Stomach (tissue), 9 donors: ENCODE data around the gene DBP. TPM values are rescaled to one million over a fixed set of nuclear protein-coding genes. Genes with fewer than 3 reads are reported as not detected.

Experiments used
- DNase-seq, 2 donors: peaks; one replicate each; pipeline versions ENCODE4 v3.0.0 to v3.0.0-alpha.2; 2013 to 2019
- H3K27ac ChIP-seq, 5 donors: fragments of 200-600 bp in 4 of 5; sonication (generic) in 4 of 5; one replicate each; pipeline ENCODE4 v1.5.1; 2013 to 2019; ENCODE audit warnings: mild to moderate bottlenecking in 1 of 5, moderate library complexity in 1 of 5
- H3K27me3 ChIP-seq, 3 donors: fragments of 200-600 bp; sonication (generic); one replicate each; pipeline ENCODE4 v1.5.1; 2017 to 2019; ENCODE audit warnings: mixed run types in 1 of 3
- H3K36me3 ChIP-seq, 4 donors: fragments of 200-600 bp; sonication (generic); 1 replicate in 3 of 4; 2 replicates in 1 of 4; pipeline ENCODE4 v1.5.1; 2016 to 2019
- H3K4me1 ChIP-seq, 4 donors: fragments of 200-600 bp; sonication (generic); one replicate each; pipeline ENCODE4 v1.5.1; 2016 to 2019
- H3K4me3 ChIP-seq, 4 donors: fragments of 200-600 bp; sonication (generic) in 3 of 4; one replicate each; pipeline ENCODE4 v1.5.1; 2016 to 2019; ENCODE audit warnings: mild to moderate bottlenecking in 1 of 4
- H3K9me3 ChIP-seq, 4 donors: fragments of 200-600 bp; sonication (generic); one replicate each; pipeline ENCODE4 v1.5.1; 2016 to 2019
- CTCF ChIP-seq, 7 experiments: fragments of 450-650 bp in 4 of 7; fragments of 200-600 bp in 3 of 7; sonication (generic) in 3 of 7; IDR thresholded peaks; one replicate each; pipeline ENCODE4 v1.5.1; 2016 to 2019; ENCODE audit warnings: antibody characterized with exemption in 7 of 7, control low read depth in 2 of 7, mild to moderate bottlenecking in 1 of 7
- EP300 ChIP-seq: sonication (generic); formaldehyde crosslinking; IDR thresholded peaks from one replicate; pipeline ENCODE4 v1.6.1; 2017; ENCODE audit warnings: antibody characterized with exemption
- POLR2A ChIP-seq, 4 donors: fragments of 450-650 bp; IDR thresholded peaks; one replicate each; pipeline ENCODE4 v1.6.1; 2016; ENCODE audit warnings: antibody characterized with exemption in 4 of 4, control low read depth in 2 of 4, mild to moderate bottlenecking in 1 of 4, moderate library complexity in 1 of 4
- POLR2AphosphoS5 ChIP-seq, 3 donors: sonication (generic); formaldehyde crosslinking; IDR thresholded peaks; one replicate each; pipeline ENCODE4 v1.6.1; 2016; ENCODE audit warnings: antibody characterized with exemption in 3 of 3
- WGBS, 5 donors: extraction: QIAGEN DNeasy Blood & Tissue Kit in 3 of 5; methylation state at CpG; one replicate each; pipeline versions ENCODE4 v1.1.5 to v1.1.7; 2013 to 2018; 5-methylcytosine and 5-hydroxymethylcytosine counted together
- intact Hi-C: fragments of 100-400 bp; cut with DNase I; formaldehyde crosslinking; loops from one replicate; pipeline ENCODE4 v1.15.1; 2023; ENCODE audit warnings: low total_unique reads
- polyA plus RNA-seq, 3 donors: library from polyadenylated mRNA; stranded (reverse); fragments of 200-250 nt; gene quantifications; one replicate each; pipeline ENCODE4 v1.2.3, GENCODE V29; 2013
- total RNA-seq, 5 donors: library from RNA; depleted of rRNA; stranded (reverse); fragments of >200 nt; gene quantifications; one replicate each; pipeline versions ENCODE4 v1.1.0 to v1.2.3, GENCODE V29; 2014 to 2016
- donor health status: healthy with polysubstance abuse.
- donor health status: Bipolar disorder and iron deficiency.
- donor health status: healthy.

Gene DBP
- total and polyA plus RNA-seq, 8 donors = 4.2 to 29.0 (median 9.6) TPM; not detected in 1

- 81 to 95% (median 92%) methylated on average over 3 of the region's 3 CpGs for whole genome bisulfite sequencing, 5 donors
- intact Hi-C loops = loop anchor here (5.0 kb wide), 2 partner anchors 80 to 100 kb away; no protein-coding TSS in a partner anchor
Measured at GRCh38 chr19:48587387-48587786, 49.8 kb downstream of the DBP start.

GRCh38 chr19:48582168-48582567 lies 55.0 kb downstream of the DBP start:
- 22 to 43% (median 31%) methylated on average over 2 of the region's 2 CpGs for WGBS, 5 donors
- Histone ChIP-seq H3K4me3 (no peak overlapping the region), H3K27me3 (no peaks in the 10 kb centered on the region), H3K27ac (peak overlapping the region in 3 of 5 donors; percentile 15 to 43 (median 30)), H3K9me3 (no peaks in the 10 kb centered on the region), H3K4me1 (peaks cover 6 to 15% (median 10%) of the 10 kb centered on the region in 4 donors), H3K36me3 (no peaks in the 10 kb centered on the region)
- TF ChIP-seq EP300 (no peak), POLR2AphosphoS5 (IDR thresholded peaks at IDR 0.05) (no peak), POLR2A (IDR thresholded peaks at IDR 0.05) (no peak), CTCF (IDR thresholded peaks at IDR 0.05) (no peak)
- peak in 1 of 2 donors; percentile 54 for DNase-seq
- intact Hi-C loops = no loop called here

More at GRCh38 chr19:48587387-48587786, 49.8 kb downstream of the DBP start:
- TF ChIP-seq CTCF (IDR thresholded peaks at IDR 0.05) (no peak), EP300 (no peak), POLR2AphosphoS5 (IDR thresholded peaks at IDR 0.05) (no peak), POLR2A (IDR thresholded peaks at IDR 0.05) (no peak)
- Histone ChIP-seq H3K27me3 (no peaks in the 10 kb centered on the region), H3K9me3 (no peaks in the 10 kb centered on the region), H3K36me3 (no peaks in the 10 kb centered on the region), H3K4me3 (no peak overlapping the region), H3K27ac (no peak overlapping the region), H3K4me1 (peaks cover 13 to 24% (median 20%) of the 10 kb centered on the region in 4 donors)
- no peak for DNase-seq

Other genes with a start within 250 kb of the DBP start
- gene KDELR1, start 245.8 kb downstream of the DBP start, total RNA-seq = 100 to 1,000 TPM in 1 of 5 donors, 10 to 100 TPM in 4; 45.8 to 123 (median 67.7) TPM
- 10 to 100 TPM; 69.8 to 93.8 (median 72.0) TPM for gene KDELR1, start 245.8 kb downstream of the DBP start, polyA plus RNA-seq
- gene GRIN2D, start 243.7 kb downstream of the DBP start, total RNA-seq = 1 to 10 TPM in 1 of 5 donors, under 1 TPM in 2, not detected in 2; 0.14 to 1.8 (median 0.37) TPM
- gene GRIN2D, start 243.7 kb downstream of the DBP start, polyA plus RNA-seq = under 1 TPM in 2 of 3 donors, not detected in 1; 0.06 to 0.10 TPM
- gene GRWD1, start 191.4 kb downstream of the DBP start, total RNA-seq = 10 to 100 TPM in 4 of 5 donors, 1 to 10 TPM in 1; 5.8 to 49.4 (median 18.5) TPM
- 10 to 100 TPM in 2 of 3 donors, 1 to 10 TPM in 1; 7.6 to 13.9 (median 12.8) TPM for gene GRWD1, start 191.4 kb downstream of the DBP start, polyA plus RNA-seq
- 1 to 10 TPM in 2 of 5 donors, under 1 TPM in 1, not detected in 2; 0.92 to 4.6 (median 1.0) TPM for gene KCNJ14, start 181.8 kb downstream of the DBP start, total RNA-seq
- under 1 TPM in 2 of 3 donors, not detected in 1; 0.19 to 0.75 TPM for gene KCNJ14, start 181.8 kb downstream of the DBP start, polyA plus RNA-seq
- 100 to 1,000 TPM in 2 of 5 donors, 10 to 100 TPM in 3; 39.3 to 229 (median 75.9) TPM for gene CYTH2, start 168.0 kb downstream of the DBP start, total RNA-seq
- 10 to 100 TPM; 46.3 to 63.7 (median 48.8) TPM for gene CYTH2, start 168.0 kb downstream of the DBP start, polyA plus RNA-seq
- gene LMTK3, start 125.5 kb downstream of the DBP start, total RNA-seq = 10 to 100 TPM in 1 of 5 donors, 1 to 10 TPM in 1, under 1 TPM in 2, not detected in 1; 0.45 to 23.5 (median 1.1) TPM
- 1 to 10 TPM; 1.1 to 3.5 (median 2.8) TPM for gene LMTK3, start 125.5 kb downstream of the DBP start, polyA plus RNA-seq
- 1 to 10 TPM in 2 of 5 donors, not detected in 3; 2.6 to 3.1 TPM for gene SULT2B1, start 85.2 kb downstream of the DBP start, total RNA-seq
- 10 to 100 TPM in 1 of 3 donors, 1 to 10 TPM in 2; 2.0 to 46.8 (median 5.0) TPM for gene SULT2B1, start 85.2 kb downstream of the DBP start, polyA plus RNA-seq
- gene SPACA4, start 30.6 kb downstream of the DBP start, total RNA-seq = not detected
- not detected for gene SPACA4, start 30.6 kb downstream of the DBP start, polyA plus RNA-seq
- gene FAM83E, start 22.3 kb downstream of the DBP start, total RNA-seq = 100 to 1,000 TPM in 2 of 5 donors, 10 to 100 TPM in 3; 17.5 to 275 (median 56.0) TPM
- gene FAM83E, start 22.3 kb downstream of the DBP start, polyA plus RNA-seq = 10 to 100 TPM; 13.3 to 62.5 (median 15.4) TPM
- 1,000 to 10,000 TPM; 1,272 to 3,316 (median 1,768) TPM for gene RPL18, start 18.2 kb downstream of the DBP start, total RNA-seq
- 1,000 to 10,000 TPM; 2,771 to 3,739 (median 3,620) TPM for gene RPL18, start 18.2 kb downstream of the DBP start, polyA plus RNA-seq
- 100 to 1,000 TPM in 1 of 5 donors, 10 to 100 TPM in 4; 10.6 to 156 (median 19.2) TPM for gene SPHK2, start 17.9 kb downstream of the DBP start, total RNA-seq
- 10 to 100 TPM in 2 of 3 donors, 1 to 10 TPM in 1; 9.4 to 20.5 (median 19.9) TPM for gene SPHK2, start 17.9 kb downstream of the DBP start, polyA plus RNA-seq
- 10 to 100 TPM in 2 of 5 donors, 1 to 10 TPM in 2, not detected in 1; 1.8 to 33.0 (median 18.1) TPM for gene CA11, start 8.8 kb upstream of the DBP start, total RNA-seq
- 10 to 100 TPM; 15.7 to 17.7 (median 15.8) TPM for gene CA11, start 8.8 kb upstream of the DBP start, polyA plus RNA-seq
- gene NTN5, start 35.6 kb upstream of the DBP start, total RNA-seq = not detected
- gene NTN5, start 35.6 kb upstream of the DBP start, polyA plus RNA-seq = 1 to 10 TPM in 1 of 3 donors, not detected in 2; 1.3 TPM
- gene FUT2, start 58.6 kb upstream of the DBP start, total RNA-seq = 10 to 100 TPM; 23.2 to 42.0 (median 33.2) TPM
- 10 to 100 TPM; 22.7 to 76.8 (median 25.8) TPM for gene FUT2, start 58.6 kb upstream of the DBP start, polyA plus RNA-seq
- gene MAMSTR, start 82.3 kb upstream of the DBP start, total RNA-seq = 1 to 10 TPM in 1 of 5 donors, under 1 TPM in 1, not detected in 3; 0.55 to 3.6 TPM
- gene MAMSTR, start 82.3 kb upstream of the DBP start, polyA plus RNA-seq = 1 to 10 TPM in 2 of 3 donors, under 1 TPM in 1; 0.46 to 1.5 (median 1.5) TPM
- 10 to 100 TPM in 1 of 5 donors, 1 to 10 TPM in 4; 4.7 to 26.8 (median 8.8) TPM for gene RASIP1, start 103.2 kb upstream of the DBP start, total RNA-seq
- gene RASIP1, start 103.2 kb upstream of the DBP start, polyA plus RNA-seq = 10 to 100 TPM; 11.1 to 44.9 (median 29.3) TPM
- gene IZUMO1, start 109.5 kb upstream of the DBP start, total RNA-seq = 10 to 100 TPM in 2 of 5 donors, under 1 TPM in 1, not detected in 2; 0.73 to 14.3 (median 10.7) TPM
- 1 to 10 TPM in 1 of 3 donors, under 1 TPM in 1, not detected in 1; 0.62 to 4.0 TPM for gene IZUMO1, start 109.5 kb upstream of the DBP start, polyA plus RNA-seq
- gene FUT1, start 115.3 kb upstream of the DBP start, total RNA-seq = 10 to 100 TPM in 2 of 5 donors, 1 to 10 TPM in 2, not detected in 1; 7.0 to 54.5 (median 11.1) TPM
- 1 to 10 TPM; 7.2 to 7.5 (median 7.2) TPM for gene FUT1, start 115.3 kb upstream of the DBP start, polyA plus RNA-seq
- not detected for gene FGF21, start 118.1 kb upstream of the DBP start, total RNA-seq
- gene FGF21, start 118.1 kb upstream of the DBP start, polyA plus RNA-seq = not detected
- gene BCAT2, start 173.7 kb upstream of the DBP start, total RNA-seq = 100 to 1,000 TPM in 1 of 5 donors, 10 to 100 TPM in 4; 22.0 to 320 (median 23.9) TPM
- 10 to 100 TPM; 65.8 to 74.5 (median 68.5) TPM for gene BCAT2, start 173.7 kb upstream of the DBP start, polyA plus RNA-seq
- gene HSD17B14, start 199.1 kb upstream of the DBP start, total RNA-seq = 10 to 100 TPM in 2 of 5 donors, 1 to 10 TPM in 2, not detected in 1; 2.8 to 41.4 (median 17.3) TPM
- 1 to 10 TPM; 5.4 to 9.8 (median 9.4) TPM for gene HSD17B14, start 199.1 kb upstream of the DBP start, polyA plus RNA-seq
- 10 to 100 TPM in 2 of 5 donors, 1 to 10 TPM in 3; 1.7 to 35.6 (median 4.8) TPM for gene PLEKHA4, start 231.2 kb upstream of the DBP start, total RNA-seq
- 10 to 100 TPM; 30.1 to 85.0 (median 75.3) TPM for gene PLEKHA4, start 231.2 kb upstream of the DBP start, polyA plus RNA-seq
- gene PPP1R15A, start 235.0 kb upstream of the DBP start, total RNA-seq = 100 to 1,000 TPM in 1 of 5 donors, 10 to 100 TPM in 4; 14.6 to 107 (median 35.1) TPM
- gene PPP1R15A, start 235.0 kb upstream of the DBP start, polyA plus RNA-seq = 10 to 100 TPM; 34.6 to 59.8 (median 37.1) TPM